Stomach (tissue), 4 donors: ENCODE measurements around the gene MID1.

ENCODE experiments used
- POLR2A ChIP-seq, 4 donors: fragments of 450-650 bp; IDR thresholded peaks; one replicate each; pipeline ENCODE4 v1.6.1; 2016; ENCODE audit warnings: antibody characterized with exemption in 4 of 4, control low read depth in 2 of 4, mild to moderate bottlenecking in 1 of 4, moderate library complexity in 1 of 4
- POLR2AphosphoS5 ChIP-seq, 3 donors: sonication (generic); formaldehyde crosslinking; IDR thresholded peaks; one replicate each; pipeline ENCODE4 v1.6.1; 2016; ENCODE audit warnings: antibody characterized with exemption in 3 of 3
- TF ChIP-seq, protein P1 (sequence below), 7 experiments: fragments of 450-650 bp in 4 of 7; fragments of 200-600 bp in 3 of 7; sonication (generic) in 3 of 7; IDR thresholded peaks; one replicate each; pipeline ENCODE4 v1.5.1; 2016 to 2019; ENCODE audit warnings: antibody characterized with exemption in 7 of 7, control low read depth in 2 of 7, mild to moderate bottlenecking in 1 of 7

DNA sequence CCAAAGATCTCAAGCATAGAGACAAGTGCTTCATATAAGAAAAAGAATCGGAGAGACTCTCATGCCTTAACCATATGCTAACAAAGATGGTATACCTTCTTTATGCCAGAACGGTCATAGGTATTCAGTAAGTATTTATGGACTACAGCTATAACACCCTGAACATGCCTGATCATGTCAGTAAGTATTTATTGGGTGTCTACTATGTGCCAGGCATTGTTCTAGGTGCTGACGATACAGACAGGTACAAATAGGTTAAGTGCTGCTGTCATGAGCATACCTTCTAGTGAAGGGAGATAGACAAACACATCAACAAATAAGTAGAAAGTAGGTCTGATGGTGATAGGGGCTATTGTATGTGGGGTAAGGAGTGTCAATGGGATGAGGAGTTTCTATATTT, 9.5 kb upstream of the MID1 start:
- TF ChIP-seq POLR2AphosphoS5 (IDR thresholded peaks at IDR 0.05) (no peak), POLR2A (IDR thresholded peaks at IDR 0.05) (no peak)
- TF ChIP-seq, protein P1, sequence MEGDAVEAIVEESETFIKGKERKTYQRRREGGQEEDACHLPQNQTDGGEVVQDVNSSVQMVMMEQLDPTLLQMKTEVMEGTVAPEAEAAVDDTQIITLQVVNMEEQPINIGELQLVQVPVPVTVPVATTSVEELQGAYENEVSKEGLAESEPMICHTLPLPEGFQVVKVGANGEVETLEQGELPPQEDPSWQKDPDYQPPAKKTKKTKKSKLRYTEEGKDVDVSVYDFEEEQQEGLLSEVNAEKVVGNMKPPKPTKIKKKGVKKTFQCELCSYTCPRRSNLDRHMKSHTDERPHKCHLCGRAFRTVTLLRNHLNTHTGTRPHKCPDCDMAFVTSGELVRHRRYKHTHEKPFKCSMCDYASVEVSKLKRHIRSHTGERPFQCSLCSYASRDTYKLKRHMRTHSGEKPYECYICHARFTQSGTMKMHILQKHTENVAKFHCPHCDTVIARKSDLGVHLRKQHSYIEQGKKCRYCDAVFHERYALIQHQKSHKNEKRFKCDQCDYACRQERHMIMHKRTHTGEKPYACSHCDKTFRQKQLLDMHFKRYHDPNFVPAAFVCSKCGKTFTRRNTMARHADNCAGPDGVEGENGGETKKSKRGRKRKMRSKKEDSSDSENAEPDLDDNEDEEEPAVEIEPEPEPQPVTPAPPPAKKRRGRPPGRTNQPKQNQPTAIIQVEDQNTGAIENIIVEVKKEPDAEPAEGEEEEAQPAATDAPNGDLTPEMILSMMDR (IDR thresholded peaks at IDR 0.05): no peak
